ENCODE measurements around the gene GSDMA. TPM values are rescaled to one million over a fixed set of nuclear protein-coding genes. Genes with fewer than 3 reads are reported as not detected.
"Not testable (repeated sequence)": the region's sequence is repeated elsewhere in the genome, so short reads cannot be mapped to it uniquely, and the experiment has no call there.

Gene GSDMA
- polyA plus RNA-seq, 5 donors: 0.47 to 1.1 (median 0.75) TPM

DNA sequence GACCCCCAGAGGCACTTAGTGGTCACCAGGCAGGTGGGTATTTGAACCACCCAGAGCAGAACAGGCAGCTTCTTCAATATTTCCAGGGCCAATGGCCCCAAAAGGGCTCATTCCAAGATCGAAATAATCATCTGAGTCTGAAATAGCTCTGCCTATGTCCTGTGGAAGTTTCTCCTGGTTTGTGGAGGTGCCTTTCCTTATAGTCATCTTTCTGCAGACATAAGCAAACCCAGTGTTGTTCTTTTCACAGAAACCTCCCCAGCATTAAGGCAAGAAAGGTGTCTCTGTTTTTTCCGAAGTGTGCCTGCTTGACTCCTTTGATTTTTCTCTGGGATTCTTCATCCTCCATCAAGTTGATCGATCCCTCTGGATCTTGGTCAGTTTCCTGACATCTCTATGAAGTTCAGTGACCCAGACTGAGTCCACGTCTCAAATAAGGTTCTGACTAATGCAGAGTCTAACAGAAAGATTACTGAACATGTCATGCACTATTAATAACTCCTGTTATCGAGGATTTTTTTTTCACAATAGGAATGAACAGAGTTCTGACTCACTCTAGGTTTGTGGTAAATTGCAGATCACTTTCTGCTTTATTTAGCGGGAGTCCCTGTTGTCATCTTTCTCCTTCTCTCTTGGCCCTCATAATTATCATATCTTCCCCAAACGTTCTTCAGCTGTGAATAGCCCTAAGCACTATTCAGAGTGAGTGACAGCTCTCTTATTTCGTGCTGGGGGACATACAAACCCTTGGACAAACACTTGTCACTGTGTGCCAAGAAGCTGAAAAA is 33.8 kb upstream of the GSDMA start:
- DNase-seq: no peak

DNA sequence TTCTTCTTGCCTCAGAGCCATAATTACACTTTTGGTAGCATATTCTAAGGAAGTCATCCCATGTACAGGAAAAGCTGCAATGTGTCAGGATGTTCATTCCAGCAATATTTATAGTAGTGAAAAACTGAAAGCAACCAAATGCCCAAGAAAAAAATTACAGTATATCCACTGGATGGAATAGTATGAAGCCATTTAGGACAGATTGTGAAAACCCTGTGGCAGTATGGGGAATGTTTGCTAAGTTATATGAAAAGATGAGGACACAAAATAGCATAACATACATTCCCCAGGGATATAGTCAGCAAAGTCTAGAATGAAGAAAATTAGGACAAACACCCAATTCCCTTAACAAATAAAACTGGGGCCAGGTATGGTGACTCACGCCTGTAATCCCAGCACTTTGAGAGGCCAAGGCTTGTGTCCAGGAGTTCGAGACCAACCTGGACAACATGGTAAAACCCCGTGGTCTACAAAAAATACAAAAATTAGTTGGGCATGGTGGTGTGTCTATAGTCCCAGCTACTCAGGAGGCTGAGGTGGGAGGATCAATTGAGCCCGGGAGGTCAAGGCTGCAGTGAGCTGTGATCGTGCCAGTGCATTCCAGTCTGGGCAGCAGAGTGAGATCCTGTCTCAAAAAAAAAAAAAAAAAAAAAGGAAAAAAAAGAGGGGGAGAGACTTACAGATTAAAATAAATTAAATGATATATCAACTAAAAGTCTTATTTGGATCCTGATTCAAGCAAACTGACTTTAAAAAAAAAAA is 33.0 kb upstream of the GSDMA start:
- DNase-seq: no peak

DNA sequence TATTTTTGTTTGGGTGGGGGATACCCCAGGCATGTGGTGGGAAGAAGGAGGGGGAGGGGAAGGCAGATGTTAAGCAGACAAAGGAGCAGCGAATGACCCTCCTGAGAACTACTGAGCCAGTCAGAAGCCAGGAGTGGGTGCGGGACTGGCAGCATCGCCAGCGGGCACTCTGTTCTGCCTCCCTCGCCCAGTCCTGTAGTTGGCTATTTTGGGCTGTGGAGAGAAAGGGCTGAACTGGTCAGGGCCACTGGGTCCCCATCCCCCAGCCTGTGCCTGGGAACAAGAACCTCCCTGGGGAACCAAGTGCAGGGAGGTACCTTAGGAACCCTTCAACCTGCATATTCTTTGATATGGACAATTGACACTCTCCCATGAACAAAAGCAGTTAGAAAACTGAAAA is 28.9 kb upstream of the GSDMA start:
- no peak for DNase-seq

DNA sequence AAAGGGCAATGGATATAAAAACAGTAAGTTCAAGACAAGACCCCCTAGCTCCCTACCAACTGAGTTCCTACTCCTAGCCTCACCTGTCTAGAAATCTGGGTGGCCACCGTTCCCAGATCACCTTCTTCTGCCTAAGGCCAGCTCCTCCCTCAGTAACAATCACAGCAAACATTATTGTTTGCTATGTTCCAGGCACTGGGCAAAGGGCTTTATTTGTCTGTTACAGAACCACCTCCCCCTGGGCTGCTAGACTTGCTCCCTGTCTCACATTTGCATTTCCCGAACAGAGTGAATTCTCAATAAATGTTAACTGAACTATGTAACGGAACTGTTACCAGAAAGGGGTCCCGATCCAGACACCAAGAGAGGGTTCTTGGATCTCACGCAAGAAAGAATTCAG is 28.5 kb upstream of the GSDMA start:
- no peak for DNase-seq

DNA sequence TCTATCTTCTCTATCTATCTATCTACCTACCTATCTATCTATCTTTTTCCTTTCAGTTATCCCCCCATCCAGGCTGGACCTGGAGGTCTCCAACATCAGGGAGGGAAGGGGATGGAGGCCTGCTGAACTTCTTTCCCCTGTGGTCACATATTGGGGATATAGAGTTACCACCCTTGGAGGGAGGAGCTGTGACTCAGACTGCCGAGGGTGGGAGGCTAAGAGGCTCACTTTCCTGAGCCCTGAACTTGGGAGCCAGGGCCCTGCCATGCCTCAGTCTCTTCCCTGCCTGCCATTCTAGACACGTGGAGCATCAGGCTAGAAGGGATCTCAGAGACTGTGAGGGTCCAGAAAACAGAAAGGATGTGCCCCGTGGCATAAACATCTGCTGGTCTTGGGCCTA is 26.9 kb upstream of the GSDMA start:
- DNase-seq: no peak

DNA sequence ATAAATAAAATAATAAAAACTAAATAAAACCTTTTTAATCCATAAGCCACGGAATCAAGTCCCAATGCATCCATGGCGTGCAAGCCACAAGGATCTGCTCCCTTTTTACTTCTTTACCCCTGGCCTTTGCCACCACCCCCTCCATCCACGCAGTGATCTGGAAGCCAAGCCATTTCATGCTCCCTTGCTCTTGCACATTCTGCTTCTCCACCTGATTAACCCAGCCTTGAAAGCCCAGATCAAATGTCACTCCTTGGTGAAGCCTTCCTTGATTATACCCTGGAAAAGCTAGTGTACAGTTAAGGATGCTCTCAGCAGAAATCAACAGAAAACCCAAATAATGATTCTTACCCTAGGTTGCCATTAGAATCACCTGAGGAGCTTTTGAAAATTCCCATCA is 25.4 kb upstream of the GSDMA start:
- DNase-seq: no peak

DNA sequence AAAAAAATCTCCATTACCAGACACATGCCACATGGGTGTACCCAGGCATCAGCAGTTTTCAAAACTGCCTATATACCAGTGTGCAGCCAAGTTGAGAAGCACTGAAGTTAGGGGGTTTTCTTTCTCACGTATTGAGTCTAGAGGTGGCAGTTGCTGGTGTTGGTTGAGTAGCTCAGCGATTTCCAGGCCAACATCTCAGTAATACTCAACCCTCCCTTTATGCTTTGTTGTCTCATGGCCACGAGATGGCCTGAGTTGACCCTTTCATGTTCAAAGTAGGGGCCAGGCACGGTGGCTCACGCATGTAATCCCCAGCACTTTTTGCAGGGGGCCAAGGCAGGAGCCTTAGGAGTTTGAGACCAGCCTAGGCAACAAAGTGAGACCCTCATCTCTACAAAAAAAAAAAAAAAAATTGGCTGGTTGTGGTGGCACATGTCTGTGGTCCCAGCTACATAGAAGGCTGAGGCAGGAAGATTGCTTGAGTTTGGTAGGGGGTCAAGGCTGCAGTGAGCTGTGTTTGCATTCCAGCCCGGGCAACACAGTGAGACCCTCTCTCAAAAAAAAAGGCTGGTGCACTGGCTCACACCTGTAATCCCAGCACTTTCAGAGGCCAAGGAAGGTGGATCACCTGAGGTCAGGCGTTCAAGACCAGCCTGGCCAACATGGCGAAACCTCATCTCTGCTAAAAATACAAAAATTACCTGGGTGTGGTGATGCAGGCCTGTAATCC is 24.5 kb upstream of the GSDMA start:
- DNase-seq: no peak

DNA sequence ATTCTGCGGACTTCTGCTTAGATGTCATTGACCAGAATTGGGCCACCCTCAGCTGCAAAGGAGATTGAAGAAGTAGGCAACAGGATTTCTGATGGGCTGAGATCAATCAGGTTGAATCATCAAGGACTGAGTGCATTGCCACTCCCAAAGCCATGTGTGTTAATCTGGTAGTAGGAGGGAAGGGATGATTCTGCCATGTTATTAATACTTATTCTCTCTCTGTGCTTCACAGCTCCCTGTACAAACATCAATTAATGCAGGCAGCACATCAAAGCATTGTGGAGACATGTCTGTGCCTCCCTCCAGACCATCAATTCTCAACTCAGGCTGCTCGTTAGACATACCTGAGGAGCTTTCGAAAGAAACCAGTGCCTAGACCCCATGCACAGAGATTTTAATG is 23.7 kb upstream of the GSDMA start:
- DNase-seq: no peak

DNA sequence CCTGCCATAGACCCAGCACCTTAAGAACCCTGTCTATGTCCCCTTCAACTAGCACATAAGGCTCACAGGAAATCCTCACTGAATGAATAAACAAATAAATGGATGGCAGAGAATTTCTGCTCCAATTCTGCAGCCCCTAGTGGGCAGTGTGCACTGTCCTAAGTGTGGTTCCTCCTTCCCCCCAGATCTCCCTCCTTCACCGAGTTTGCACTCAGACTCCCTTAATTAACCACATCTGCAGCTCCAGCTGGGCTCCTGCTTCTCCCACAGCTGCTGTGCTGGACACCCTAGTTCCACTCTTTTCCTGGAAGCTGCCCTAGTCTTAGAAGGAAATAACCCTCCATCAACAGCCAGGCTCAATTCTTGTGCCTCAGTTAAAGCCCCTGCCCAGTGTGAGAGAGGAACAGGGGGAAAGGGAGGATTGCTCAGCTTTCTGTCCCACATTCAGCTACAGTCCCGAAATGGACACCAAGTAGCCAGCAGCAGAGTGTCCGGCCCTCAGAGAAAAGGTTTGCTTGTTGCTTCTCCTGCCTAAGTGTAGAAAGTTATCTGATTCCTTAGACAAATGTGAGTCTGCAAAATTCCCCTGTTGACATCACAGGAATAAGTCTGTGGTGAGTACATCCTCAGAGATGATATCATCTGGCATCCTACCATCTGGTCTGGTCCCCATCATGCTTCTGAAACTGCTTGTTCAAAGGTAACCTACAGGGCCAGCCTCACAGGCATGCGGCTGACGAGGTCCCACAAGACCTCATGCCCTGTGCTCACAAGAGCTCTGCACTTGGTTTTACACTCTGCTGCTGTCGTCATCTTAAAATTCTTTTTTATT is 23.0 kb upstream of the GSDMA start:
- DNase-seq: peak; percentile 28 to 42

DNA sequence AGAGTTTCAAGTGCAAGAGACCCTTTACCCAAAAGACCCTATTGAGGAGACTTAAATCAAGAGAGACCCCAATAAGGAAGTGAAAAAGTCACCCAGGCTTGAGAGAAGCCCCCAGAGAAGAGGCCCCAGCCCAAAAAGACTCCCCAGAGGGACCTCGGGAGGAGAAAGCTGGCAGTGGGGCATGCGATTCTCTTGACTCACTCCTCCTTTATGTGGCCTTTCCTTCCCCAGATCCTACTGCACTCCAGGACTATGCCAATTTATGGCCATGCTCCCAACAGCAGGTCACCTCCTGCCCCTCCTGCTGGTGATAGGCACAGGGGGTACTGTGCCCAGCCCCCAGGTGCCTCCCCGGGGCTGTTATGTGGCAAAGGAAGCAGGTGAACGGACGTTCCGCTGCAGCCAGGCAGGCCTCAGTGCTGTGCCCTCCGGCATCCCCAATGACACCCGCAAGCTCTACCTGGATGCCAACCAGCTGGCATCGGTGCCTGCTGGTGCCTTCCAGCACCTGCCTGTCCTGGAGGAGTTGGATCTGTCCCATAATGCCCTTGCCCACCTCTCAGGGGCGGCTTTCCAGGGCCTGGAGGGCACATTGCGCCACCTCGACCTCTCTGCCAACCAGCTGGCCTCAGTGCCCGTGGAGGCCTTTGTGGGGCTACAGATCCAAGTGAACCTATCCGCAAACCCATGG is 19.0 kb upstream of the GSDMA start:
- DNase-seq: no peak

DNA sequence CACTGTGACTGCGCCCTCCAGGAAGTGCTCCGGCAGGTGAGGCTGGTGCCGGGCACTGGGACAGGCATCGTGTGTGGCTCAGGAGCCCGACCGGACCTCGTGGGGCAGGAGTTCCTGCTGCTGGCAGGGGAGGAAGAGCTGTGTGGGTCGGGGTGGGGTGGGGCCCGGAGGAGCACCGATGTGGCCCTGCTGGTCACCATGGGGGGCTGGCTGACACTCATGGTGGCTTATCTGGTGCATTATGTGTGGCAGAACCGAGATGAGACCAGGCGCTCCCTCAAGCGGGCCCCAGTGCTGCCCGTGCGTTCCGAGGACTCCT is 18.5 kb upstream of the GSDMA start:
- DNase-seq: no peak

DNA sequence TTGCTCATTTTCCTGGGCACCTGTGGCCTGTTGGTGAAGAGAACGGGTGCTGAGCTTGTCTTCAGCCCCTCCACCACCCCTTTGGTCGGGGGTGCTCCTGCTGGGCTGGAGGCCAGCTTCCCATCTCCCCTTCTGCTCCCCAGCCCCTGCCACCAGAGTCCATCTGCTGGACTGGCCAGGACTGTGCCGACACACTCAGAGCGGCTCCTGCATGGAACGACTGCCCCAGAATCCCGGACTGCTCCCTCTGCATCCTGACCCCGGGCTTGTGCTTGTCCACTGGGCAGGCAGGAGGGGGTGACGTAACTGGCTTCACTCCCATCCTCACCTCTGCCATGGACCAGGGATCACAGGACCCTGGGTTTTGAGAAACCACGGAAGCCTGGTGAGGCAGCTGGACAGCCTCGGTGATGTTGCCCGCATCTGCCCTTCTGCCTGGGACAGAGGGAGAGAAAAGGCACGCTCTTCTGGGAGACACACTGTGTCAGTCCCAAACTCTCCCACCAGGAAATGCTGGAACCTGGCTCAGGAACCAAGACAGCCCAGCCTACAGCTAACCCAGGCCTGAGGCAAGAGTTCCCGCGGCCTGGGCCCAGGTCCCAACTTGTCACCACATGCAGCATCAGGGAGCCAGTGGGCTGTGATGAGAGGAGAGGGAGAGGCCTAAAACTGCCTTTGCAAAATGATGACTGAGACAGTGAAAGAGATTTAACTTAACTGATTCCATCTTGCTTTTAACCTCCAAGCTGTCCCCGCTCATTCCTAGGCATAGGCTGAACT is 16.1 kb upstream of the GSDMA start:
- no peak for DNase-seq

DNA sequence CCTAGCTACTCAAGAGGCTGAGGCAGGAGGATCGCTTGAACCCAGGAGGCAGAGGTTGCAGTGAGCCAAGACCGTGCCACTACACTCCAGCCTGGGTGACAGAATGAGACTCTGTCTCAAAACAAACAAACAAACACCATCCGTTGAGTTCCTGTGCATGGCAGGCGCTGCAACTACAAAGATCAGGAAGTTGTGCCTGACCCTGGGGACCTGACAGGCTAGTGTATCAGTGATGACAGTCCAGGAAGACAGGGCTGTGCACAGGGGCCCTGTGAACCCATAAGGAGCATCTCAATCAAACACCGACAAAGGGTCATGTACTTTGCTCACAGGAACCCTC is 14.3 kb upstream of the GSDMA start:
- not testable (repeated sequence) for DNase-seq

DNA sequence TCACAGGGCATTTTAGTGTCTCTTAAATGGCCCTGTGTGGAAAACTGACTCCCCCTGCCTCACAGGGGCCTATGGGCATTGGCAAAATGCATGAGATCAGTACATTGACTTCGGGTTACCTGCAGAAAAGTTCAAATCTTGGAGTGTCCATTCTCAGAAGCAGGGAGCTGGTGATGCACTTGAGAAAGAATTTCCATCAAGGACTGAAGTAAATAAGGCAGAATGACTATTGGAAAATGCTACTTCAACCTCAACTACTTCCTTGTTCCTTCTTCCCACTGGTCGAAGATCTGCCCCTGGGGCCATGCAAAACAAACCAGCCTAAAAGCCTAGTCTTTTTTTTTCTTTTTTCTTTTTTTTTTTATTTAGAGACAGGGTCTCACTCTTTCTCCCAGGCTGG is 13.8 kb upstream of the GSDMA start:
- DNase-seq: no peak

DNA sequence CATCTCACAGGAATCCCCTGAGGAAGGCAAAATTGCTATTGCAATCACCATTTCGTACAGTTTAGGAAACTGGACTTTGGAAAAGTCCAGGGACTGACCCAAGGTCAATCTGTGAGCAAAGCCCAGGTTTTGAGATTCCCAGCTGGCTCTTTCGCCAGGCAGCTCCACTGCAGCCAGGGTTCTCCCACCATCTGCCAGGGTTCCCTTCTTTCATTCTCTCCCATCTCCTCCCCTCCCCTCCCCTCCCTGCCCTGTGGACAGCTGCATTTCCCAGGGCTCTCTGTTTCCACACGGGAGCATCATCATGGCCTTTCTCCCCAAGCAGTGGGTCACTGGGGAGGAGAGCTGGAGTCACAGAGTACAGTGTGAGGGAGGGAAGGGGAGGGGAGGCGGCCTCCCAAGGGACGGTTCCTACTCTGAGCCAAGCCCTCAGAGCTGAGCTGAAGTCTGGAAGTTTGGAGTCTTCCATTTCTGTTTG is 11.9 kb upstream of the GSDMA start:
- DNase-seq: no peak

DNA sequence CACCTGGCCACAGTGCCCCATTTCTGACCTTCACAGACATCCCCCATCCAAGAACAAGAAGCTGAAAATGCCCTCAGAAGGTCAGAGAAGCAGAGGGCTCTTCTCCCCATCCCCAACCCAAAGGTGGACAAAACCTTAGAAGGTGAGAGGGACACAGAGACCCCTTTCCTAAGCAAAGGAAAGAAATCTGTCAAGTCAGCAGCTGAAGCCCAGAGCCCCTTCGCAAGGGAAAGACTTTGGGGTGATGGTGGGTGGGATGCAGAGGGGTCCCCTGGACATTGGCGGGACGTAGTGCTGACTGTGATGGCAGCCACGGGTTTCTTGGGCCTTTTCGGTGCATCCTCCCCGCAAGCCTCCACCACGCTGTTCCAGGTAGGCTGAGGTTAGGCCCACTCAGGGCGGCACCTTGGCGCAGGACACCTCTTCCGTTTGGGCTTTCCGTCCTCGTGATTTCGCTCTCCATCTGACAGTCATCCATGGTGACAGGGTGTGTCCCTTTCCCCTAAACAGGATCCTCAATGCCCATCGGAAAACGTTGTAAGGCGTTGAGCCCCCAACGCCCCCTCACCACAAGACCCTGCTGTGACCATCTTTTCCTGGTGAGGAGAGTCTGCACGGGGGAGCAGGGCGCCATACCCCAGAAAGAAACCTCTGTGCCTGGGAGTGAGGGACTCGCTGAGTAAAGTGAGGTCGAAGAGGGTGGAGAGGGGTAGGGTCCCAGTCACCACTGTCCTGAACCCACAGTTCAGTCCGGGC is 10.7 kb upstream of the GSDMA start:
- DNase-seq: no peak

DNA sequence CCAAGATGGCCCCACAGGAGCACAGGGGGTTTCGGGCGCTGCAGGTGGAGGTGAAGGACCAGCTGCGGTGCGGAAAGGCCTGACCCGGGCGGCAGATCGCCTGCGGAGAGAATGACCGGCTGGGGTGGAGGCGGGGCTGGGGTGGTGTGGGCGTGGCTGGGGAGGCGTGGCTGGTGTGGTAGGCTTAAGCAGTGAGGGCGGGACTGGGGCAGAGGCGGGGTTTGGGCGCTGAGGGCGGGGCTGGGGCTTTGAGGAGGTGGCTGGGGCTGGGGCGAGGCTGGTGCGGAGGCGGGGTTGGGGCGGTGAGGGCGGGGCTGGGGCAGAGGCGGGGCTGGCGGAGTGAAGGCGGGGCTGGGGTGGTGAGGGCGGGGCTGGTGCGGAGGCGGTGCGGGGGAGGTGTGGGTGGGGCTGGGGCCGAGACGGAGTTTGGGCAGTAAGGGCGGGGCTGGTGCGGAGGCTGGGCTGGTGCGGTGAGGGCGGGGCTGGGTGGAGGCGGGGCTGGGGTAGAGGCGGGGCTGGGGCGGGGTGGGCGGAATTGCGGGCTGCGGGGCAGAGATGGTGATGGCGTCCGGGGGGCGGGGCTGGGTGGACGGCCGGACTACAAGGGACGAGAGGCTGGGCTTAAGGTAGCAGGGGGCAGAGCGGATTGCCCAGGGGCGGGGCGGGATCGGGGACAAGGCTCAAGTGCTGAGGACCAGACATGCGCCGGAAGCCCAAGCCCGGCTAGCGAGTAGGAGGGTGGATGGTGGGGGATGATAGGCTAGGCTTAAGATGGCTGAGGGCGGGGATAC is 9.9 kb upstream of the GSDMA start:
- peak; percentile 93 to 94 for DNase-seq

DNA sequence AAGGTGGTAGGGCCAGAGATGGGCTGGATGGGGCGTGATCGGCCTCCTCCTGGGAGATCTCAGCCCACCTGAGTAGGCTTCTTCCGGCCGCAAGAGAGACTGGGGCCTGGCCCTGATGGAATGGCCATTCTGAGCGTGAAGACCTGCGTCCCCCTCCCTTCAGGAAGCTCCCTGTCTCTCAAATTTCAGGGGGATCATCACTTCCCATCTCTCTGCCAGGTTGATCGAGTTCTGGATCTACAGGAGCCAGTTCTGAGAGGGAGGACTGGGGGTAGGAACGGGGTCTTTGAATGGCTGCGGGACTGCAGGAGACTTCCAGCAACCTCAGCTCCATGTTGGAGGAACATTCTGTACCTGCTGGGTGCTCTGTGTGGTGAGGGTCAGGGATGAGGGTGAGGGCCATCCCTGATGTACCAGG is 9.3 kb upstream of the GSDMA start:
- no peak for DNase-seq

DNA sequence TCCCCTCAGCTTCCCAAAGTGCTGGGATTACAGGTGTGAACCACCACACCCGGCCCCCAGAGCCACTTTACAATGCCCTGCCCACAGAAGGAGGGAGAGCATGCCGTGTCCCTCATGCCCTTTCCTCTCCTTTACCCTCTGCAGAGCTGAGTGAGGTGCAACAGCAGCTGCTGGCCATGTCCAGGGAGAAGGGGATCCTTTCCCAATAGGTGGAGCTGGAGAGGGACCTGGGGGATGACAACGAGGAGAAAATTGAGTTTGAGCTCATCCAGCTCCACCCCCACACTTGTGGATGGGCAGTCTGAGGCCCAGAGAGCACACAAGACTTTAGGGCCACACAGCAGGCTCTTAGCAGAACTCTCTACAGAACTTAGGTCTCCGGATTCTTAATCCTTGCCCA is 7.9 kb upstream of the GSDMA start:
- DNase-seq: no peak

Data from right lung (tissue), 5 donors.